Urothelium cell line (cell line): ENCODE measurements around the gene ATP2B2.
A peak's percentile ranks its signal among the peaks of the same experiment; 100 is the strongest.
"Not testable (repeated sequence)": the region's sequence is repeated elsewhere in the genome, so short reads cannot be mapped to it uniquely, and the experiment has no call there.

Experiments
- DNase-seq: peaks from one replicate; pipeline ENCODE4 v3.0.0; 2011; ENCODE audit warnings: low spot score, mixed read lengths
- FAIRE-seq: peaks from 2 replicates; lab custom pipeline; 2011; peaks lifted over from hg19 to GRCh38; lab: Jason Lieb, UNC

The ATP2B2 gene

DNA sequence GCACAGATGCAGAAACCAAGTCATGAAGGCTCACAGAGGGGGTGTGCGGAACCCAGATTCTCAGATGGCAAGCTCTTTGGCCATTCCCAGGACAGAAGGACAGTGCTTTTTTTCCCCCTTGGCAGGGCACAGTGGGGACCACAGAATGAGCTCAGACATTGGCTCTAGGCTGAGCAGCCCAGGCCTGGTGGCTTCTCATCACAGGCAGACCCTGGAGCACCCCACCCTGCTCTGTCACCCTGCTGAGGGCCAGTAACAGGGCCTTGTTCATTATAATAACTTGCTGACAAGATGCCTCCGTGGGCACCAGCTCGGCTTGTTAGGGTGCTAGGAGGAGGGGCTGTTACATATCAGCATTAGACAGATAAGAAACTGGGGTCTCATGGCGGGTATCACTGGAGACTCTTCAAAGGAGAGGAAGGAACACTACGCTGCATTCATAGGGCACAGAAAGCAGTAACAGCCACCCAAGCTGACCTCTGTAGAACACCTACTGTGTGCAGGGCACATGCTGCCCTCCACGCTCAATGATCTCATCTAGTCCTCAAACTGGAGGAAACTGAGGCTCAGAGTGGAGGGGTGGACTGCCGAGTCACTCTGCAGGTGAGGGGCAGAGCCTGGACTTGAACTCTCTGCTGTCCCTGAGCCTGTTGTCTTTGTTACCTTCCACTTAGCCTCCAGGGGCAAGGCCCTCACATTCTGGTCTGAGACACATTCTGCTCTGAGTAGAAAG is 114.6 kb downstream of the ATP2B2 start:
- DNase-seq, result no peak
- no peak for FAIRE-seq

DNA sequence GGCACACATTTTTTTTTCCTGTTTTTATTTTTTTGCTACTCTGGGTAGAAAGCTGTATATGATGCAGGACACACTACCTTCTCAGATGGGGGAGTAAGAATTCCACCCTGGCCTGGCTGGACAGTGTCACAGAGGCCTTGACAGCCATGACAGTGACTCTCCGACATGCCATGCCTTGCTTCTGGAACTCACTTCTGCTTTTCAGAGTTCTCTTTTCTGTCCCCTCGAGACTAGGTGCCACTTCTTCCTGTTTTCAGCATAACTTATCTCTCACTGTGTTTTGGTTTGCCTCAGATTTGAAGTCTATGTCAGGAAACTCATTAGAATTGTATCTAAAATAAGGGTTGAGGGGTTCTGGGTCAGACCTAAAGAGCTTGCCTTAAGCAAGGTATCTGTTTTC is 115.4 kb downstream of the ATP2B2 start:
- FAIRE-seq, result no peak

DNA sequence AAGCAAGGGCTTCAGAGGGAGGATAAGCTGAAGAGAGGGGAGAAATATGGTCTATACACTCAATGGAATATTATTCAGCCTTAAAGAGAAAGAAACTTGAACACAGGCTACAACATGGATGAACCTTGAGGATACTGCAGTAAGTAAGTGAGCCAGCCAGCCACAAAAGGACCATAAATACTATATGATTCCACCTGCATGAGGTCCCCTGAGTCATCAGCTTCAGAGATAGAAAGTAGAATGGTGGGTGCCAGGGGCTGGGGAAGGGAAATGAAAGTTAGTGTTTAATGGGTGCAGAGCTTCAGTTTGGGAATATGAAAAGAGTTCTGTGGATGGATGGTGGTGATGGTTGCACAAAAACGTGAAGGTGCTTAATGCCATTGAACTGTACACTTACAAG is 116.0 kb downstream of the ATP2B2 start:
- FAIRE-seq, result no peak

More for the DNA sequence above, 115.4 kb downstream of the ATP2B2 start:
- DNase-seq, result no peak

DNA sequence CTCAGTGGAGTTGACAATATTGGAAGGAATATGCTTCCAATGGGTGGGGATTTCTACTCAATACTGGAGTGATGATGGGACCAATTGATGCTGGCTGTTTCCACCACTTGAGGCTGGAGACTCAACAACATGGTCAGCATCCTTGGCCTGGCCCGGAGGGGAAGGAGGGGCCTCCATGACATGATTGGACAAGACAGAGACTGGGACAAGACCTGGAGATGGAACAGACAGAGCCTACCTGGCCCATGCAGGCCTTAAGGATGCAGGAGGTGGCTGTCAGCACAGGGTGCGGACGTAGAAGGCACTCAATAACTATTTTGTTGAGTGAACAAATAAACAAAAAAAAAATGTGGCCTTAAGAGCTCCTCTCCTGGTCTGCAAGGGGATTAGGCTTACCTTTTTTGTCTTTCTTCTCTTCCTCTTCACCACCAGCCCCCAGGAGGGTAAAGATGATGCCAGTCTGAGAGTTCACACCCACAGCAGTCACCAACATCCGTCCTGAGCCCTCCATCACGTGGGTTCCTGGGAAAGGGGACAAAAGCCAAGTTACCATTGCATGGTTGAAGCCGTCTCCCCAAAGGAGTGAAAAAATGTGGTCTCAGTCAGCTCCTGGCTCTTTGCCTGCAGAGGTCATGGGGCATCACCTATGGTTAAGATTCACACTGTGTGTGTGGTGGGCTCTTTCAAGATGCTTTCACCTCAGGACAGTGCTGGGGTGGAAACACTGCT is 117.3 kb downstream of the ATP2B2 start:
- no peak for FAIRE-seq

More for the DNA sequence above, 116.0 kb downstream of the ATP2B2 start:
- DNase-seq, result no peak

DNA sequence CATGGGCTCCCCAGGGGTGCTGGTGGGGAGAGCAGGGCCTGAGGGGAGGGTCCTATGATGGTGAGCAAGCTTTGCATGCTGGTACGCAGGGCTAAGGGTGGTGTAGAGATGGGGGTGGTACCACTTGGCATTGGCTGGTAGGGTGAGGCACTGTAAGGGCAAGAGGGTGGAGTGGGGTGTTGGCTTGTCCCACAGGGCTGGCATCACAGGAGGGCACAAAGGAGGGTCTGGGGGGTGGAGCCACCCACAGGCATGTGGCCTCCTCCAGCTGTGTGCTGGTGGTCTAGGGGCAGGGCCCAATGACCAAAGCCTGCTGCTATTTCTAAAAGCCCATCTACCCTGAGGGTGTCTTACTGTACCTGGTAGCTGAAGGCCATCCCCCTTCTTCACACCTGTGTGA is 119.3 kb downstream of the ATP2B2 start:
- FAIRE-seq (no peak), DNase-seq (no peak)

More for the DNA sequence above, 117.3 kb downstream of the ATP2B2 start:
- no peak for DNase-seq

DNA sequence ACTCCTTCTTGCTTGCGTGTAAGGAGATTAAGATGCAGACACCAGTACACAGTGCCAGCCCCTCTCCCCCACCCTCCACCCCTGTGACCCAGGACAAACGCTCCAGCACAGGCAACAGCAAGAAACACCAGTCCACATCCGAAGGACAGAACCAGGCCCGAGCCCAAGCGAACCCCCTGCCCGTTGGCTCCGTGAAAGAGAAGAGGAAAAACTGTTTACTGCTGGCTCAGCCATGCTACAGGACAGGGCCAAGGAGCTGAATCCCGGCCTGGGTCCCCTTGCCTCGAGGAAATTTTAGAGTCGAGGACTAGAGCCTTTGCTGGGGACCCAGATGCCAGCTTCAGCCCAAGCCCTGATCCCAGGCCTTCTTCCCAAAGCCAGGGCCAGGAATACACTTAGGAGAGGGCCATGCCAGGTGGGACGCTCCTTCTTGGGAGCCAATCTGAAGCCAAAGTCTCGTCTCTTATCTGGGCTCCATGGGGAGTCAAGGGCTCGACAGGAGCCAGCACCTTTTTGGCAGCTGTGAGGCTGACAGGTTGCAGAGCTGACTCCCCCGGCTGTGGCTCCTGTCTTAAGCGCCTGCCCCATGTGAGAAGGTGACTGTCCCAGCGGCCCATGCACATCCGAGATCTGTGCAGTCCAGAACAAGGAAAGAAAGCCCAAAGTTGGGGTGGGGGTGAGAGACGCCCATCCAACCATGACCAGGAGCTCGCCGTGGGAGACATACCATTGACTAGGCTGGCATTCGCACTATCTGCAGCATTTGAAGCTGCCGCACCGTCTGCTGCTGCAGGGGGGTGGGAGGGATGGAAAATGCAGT is 120.6 kb downstream of the ATP2B2 start:
- DNase-seq (no peak), FAIRE-seq (no peak)

DNA sequence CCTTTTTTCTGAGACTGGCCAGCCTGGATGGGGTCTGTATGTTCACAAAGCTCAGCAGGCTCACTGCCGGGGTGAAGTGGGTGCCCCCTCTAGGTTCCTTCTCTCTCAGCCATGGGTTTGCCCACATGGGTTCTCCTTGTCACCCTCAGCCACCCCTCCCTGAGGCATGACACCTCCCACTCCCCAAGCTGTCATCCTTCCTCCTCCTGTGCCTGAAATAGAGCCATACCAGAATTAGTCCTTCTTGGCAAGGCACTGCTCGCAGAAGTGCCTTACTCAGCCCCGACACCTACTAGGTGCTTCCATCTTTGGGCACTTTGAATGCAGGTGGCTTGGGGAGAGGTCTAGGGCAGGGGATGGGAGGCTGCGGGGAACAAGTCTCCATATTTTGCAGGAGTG is 121.5 kb downstream of the ATP2B2 start:
- FAIRE-seq, result no peak
- no peak for DNase-seq

DNA sequence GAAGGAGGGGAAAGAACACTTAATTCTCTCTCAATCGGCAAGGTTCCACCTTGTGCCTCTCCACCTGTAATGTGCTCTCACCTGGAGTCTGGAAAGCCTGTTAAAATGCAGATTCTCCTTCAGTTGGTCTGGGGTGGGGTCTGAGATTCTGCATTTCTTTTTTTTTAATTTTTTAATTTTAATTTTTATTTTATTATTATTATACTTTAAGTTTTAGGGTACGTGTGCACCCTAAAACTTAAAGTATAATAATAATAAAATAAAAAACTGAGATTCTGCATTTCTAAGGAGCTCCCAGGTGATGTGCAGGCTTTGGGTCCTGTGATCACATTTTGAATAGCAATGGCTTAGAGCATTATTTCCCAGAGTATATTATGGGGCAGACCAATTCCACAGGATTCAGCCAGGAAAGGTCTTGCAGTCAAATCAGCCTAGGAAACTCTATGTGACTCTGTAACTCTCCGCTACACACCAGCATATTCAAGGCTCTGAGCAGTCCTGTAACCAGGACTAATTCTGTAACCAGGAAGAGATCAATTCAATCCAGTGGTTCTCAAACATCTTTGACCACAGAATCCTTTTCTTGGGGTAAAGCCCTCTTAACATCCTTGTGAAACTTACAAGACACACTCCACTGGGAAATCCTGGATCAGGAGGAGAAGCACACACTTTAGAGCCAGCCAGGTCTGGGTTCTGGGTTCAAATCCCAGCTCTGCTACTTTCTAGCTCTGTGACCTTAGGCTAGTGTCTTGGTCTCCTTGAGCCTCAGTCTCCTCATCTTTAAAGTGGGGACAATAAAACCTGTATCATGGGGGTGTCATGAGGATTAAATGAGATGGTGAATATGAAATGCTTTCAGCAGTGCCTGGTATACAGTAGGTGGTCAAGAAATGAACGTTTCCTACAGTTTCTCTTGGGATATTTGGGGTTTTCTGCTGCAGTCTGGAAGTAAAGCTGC is 122.2 kb downstream of the ATP2B2 start:
- DNase-seq (no peak), FAIRE-seq (no peak)

DNA sequence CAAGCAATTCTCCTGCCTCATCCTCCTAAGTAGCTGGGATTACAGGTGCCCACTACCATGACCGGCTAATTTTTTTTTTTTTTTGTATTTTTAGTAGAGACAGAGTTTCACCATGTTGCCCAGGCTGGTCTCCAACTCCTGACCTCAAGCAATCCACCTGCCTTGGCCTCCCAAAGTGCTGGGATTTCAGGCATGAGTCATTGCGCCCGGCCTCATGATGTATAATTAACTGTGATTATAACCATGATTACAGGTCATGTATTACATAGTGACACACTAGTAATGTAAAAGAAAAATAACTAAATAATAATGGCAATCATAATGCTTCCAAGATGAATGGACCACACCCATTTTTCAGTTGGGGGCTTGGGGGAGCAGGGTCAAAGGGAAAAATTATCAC is 122.9 kb downstream of the ATP2B2 start:
- not testable (repeated sequence) for FAIRE-seq, DNase-seq

DNA sequence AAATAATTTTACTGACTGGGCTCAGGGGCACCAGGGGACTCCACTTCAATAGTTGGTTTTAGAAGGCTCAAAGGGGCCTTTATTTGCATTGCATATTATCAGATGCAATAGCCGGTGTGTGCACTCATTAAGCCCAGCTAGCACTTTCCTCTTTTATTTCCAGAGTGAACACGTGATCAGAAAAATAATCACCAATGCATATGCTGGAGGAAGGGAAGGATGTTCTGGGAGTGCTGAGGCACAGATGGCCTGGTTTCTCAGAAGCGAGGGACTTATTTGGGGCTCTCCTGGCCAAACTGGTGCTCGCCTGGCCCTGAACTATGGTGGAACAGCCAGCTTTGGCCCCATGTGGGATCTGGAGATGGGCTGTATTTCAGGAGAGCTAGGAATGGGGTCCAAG is 124.0 kb downstream of the ATP2B2 start:
- no peak for FAIRE-seq
- no peak for DNase-seq

DNA sequence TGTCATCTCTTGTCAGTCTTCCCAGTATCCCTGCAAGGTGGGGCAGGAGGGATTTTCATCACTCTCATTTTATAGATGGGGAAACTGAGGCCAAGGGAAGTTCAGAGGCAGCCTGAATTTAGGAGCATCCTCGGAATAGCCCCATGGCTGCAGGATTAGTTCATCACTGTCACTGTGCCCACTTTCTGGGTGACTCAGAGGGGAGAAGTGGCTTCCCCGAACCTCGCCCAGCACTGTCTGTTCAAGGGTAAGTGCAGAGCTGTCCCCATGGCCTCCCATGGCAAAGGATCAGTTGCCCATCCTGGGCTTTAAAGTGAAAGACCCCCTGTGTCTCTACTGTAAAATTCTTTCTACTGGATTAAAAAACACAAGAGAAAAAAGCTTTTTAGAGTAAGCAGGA is 124.5 kb downstream of the ATP2B2 start:
- FAIRE-seq, result no peak
- no peak for DNase-seq

DNA sequence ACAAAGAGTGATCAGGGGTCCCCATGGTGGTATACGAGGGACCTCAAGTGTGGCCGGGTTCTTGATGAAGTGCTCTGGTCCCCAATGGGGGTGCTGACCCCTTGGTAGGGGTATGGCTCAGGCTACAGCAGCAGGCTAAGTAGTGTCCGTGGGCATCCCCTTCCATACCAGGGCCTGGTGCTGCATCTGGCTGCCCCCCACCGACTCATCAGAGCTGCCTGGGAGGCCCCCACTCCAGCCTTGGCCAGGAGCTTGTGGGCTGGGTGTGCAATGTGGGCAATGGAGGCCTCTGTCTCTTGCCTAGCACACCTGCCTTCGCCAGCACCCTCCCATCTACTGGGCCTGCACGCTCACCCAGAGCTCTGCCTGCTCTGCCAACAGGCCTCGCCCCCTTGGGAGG is 125.4 kb downstream of the ATP2B2 start:
- DNase-seq (no peak), FAIRE-seq (no peak)

DNA sequence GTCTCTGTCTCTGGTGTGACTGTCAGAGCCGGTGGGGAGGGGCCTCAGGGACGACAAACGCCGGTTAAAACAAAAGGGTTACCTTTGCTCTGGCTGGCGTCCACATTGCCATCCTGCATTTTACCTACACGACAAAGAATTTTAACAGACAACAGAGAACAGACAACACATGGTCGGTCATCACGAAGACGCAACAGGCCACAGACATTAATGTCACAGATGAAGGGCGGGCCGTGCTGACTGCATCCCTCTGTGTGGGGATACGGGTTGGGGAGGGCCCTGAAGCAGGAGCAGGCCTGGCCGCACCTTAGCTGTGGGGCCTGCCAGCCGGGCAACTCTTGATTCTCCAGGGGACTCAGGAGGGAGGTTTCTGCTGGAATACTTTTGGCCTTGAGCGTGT is 126.2 kb downstream of the ATP2B2 start:
- DNase-seq (no peak), FAIRE-seq (peak; percentile 63)

DNA sequence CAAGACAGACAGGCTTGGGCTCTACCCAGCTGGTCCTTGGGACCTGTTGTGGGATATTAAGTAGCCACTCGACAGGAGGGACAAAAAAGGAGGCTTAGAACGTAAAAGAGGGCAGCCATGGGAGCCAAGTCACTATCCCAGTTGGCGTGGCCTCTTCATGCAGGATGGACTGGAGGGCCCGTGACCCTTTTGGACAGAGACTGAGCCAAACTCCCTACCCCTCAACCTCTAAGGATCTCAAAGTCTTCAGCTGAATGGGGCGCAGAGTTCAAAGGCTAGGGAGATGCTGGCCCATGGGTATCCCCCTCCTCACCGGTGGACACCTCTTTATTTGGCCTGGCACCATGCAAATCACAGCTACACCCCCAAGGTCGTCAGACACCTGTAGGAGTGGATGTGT is 126.6 kb downstream of the ATP2B2 start:
- FAIRE-seq, result no peak
- no peak for DNase-seq

DNA sequence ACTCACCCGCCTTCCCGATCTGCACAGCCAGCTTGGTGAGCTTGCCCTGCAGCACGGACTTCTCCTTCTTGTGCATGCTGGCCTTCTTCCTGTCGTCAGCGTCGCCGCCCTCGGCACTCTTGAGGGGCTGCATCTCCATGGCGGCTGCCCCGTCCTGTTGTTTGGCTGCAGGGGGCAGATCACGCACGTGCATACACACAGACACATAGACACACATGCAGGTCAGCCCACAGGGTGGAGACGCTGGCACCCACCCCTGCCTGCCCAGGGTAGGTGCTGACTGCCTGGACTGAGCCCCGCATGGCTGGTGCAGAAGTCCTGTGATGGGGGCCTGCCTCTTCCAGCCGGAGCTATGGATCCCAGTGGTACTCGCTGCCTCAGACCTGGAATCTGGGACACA is 127.1 kb downstream of the ATP2B2 start:
- no peak for DNase-seq
- FAIRE-seq, result peak; percentile 67

DNA sequence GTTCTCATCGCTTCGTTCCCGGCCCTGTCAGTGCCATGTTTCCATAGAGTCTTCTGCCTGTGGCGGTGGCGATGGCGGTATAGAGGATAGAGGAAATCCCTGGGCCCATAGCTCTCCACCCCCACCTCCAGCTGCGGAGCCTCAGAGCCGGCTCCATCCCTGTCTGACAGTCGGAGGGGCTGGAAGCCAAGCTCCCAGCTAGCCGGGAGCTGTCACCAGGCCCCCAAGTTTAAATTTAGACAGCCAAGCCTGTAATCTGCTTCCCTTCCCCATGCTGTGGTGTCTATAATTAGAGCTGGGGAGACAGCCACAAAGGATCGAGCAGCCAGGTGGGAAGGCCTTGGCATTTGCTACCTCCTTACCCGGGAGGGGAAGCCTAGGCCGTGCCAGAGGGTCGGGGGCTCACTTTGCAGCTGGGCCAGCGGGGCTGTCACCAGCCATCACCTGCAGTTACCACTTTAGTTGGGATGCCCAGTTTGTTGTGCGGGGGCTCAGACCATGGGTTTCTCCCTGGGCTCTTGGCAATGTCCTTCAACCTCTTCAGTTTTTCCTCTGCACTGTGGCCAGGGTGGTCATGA is 128.1 kb downstream of the ATP2B2 start:
- no peak for DNase-seq
- no peak for FAIRE-seq

DNA sequence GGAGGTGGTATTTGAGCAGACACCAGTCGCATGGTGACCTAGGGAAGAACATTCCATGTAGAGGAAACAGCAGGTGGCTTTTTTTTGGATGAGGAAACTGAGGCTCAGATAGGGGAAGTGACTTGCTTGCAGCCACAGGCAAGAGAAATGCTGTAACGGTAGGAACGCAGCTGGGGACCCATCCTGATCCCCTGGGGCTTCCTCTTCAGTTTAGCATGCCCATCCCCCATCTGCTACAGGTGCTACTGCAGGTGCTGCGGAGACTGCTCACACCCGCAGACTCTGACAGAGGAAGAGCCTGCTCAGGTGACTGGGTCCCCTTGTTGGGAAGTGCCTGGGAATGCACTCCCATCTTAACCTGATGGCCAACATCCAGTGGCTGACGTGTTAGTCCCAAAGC is 129.0 kb downstream of the ATP2B2 start:
- DNase-seq, result no peak
- FAIRE-seq, result no peak

DNA sequence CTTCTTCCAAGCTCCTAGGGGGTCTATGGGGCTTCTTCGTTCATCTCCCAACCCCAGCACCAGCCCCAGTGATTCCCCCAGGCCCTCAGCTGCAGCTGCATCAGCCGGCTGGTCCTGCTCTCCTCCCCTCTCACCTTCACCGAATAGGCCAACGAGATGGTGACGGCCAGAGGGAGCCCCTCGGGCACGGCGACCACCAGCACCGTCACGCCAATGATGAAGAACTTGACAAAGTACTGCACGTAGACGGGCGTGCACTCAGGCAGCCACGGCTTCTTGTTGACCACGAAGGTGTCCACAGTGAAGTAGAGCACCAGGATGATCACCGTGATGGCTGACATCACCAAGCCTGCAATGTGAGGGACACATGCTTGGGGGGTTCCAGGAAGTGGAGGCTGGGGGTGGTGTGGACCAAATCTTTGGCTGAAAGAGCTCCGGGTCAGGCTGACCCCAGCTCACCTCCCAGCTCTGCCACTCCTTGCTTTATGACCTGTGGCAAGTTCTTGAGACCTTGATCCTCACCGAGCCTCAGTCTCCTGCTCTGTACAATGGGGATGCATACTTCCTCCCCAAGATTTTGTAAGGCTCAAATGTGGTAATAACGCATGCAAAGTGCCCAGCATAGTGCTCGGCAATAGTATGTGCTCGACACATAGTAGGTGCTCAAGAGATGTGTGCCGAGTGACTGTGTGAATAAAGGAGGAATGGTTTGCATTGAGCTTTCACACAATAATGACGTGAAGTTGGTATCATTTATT is 129.9 kb downstream of the ATP2B2 start:
- FAIRE-seq, result no peak

DNA sequence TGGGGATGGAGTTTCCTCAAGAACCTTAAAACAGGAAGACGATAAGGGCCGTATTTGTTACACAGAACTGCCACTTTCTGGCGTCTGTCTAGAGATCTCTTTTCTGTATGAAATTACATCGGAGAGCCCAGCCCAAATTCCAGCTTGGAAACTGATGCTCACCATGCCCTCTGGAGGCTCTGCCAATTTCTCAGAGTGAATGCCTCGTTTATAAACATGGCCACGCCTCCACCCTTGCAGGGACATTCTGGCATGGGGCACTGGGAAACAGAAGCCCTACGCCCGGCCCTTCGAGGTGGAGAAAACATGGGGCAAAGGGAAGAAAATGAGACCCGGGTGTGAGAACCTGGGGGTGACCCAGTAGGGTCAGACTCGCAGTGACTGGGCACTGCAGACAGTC is 131.1 kb downstream of the ATP2B2 start:
- FAIRE-seq (no peak), DNase-seq (peak; percentile 36)

More for the DNA sequence above, 129.9 kb downstream of the ATP2B2 start:
- DNase-seq, result no peak
